ENCODE results near the gene ABI1.

Gene ABI1

DNA sequence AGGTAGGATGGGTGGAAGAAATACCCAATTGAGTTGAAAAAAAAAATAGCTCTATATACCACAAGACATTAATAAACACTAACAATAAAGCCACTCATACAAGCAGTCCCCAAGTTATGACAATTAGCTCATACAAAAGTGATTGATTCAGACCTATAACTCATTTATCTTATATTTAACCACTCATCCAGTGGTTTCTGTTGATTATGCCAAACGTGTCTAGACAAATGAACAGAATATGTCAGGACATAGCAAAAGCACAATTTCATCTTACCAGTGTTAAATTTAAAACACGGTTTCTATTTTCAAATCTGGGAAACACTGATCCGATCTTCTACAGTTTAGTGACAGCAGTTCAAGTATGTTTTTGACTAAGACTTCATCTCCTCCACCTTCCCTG, 17.0 kb downstream of the ABI1 start:
- no peak for TF ChIP-seq CTCF (IDR thresholded peaks at IDR 0.05; ENCODE audit: extremely low read depth, missing control alignments)
- no peak for DNase-seq (ENCODE audit: low spot score)

DNA sequence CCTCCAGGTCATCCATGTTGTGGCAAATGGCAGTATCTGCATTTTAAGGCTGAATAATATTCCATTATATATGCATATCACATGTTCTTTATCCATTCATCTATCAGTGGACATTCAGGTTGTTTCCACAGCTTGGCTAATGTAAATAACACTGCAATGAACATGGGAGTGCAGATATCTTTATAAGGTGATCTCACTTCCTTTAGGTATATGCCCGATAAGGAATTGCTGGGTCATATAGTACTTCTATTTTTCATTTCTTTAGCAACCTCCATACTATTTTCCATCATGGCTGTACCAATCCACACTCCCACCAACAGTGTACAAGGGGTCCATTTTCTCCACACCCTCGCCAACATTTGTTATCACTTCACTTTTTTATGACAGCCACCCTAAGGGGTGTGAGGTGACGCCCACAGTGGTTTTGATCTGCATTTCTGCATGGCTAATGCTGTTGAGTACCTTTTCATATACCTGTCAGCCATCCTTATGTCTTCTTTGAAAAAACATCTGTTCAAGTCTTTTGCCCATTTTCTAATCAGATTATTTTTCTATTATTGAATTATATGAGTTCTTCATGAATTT, 18.9 kb downstream of the ABI1 start:
- TF ChIP-seq CTCF (IDR thresholded peaks at IDR 0.05; ENCODE audit: extremely low read depth, missing control alignments): no peak
- no peak for DNase-seq (ENCODE audit: low spot score)

- no peak for TF ChIP-seq CTCF (IDR thresholded peaks at IDR 0.05; ENCODE audit: extremely low read depth, missing control alignments)
- no peak for DNase-seq (ENCODE audit: low spot score)
Measured at GRCh38 chr10:26840938-26841732, 19.6 kb downstream of the ABI1 start.

DNA sequence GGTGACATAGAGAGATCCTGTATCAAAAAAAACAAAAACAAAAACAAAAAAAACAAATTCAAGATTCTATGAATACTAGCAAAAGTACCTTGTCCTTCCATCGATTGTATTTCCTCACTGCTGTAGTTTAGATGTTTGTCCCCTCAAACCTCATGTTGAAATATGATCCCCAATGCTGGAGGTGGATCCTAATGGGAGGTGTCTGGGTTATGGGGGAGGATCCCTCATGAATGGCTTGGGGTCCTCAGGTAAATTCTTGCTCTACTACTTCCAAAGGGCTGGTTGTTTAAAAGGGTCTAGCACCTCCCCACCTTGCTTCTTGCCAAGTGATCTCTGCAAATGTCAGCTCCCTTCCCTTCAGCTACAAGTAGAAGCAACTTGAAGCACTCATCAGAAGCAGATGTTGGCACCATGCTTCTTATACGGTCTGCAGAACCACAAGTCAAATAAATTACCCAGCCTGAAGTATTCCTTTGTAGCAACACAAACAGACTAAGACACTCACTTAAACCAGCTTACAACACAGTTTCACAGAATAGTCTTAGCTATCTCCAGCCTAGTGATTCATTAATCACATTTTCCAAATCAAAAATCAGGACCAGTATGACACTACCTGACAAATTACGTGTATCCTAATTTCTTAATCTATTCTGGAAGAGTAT, 20.7 kb downstream of the ABI1 start:
- no peak for DNase-seq (ENCODE audit: low spot score)
- no peak for TF ChIP-seq CTCF (IDR thresholded peaks at IDR 0.05; ENCODE audit: extremely low read depth, missing control alignments)

DNA sequence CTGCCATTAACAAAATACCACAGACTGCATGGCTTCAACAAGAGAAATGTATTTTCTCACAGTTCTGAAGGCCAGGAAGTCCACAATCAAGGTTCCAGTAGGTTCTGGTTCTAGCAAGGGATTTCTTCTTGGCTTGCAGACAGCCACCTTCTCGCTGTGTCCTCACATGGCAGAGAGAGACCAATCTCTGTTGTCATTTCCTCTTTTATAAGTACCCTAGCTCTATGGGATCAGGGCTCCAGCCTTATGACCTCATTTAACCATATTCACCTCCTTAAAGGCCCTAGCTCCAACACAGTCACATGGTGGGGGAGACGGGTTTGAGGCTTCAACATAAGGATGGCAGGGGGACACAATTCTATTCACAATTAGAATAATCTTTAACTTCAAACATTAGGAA, 23.6 kb downstream of the ABI1 start:
- TF ChIP-seq CTCF (IDR thresholded peaks at IDR 0.05; ENCODE audit: extremely low read depth, missing control alignments): no peak
- no peak for DNase-seq (ENCODE audit: low spot score)

- no peak for TF ChIP-seq CTCF (IDR thresholded peaks at IDR 0.05; ENCODE audit: extremely low read depth, missing control alignments)
- DNase-seq (ENCODE audit: low spot score): no peak
Measured at GRCh38 chr10:26835025-26835424, 25.7 kb downstream of the ABI1 start.

GRCh38 chr10:26832960-26833359, 27.8 kb downstream of the ABI1 start:
- no peak for DNase-seq (ENCODE audit: low spot score)
- TF ChIP-seq CTCF (IDR thresholded peaks at IDR 0.05; ENCODE audit: extremely low read depth, missing control alignments): no peak

All from GM20000 (cell line).